ENCODE results near the gene RPL7A. TPM values are rescaled to one million over a fixed set of nuclear protein-coding genes. Genes with fewer than 3 reads are reported as not detected.

RPL7A gene
- total RNA-seq, 4 donors from 2014 or later, result 1,385 to 2,320 (median 1,660) TPM

- no peak for ATAC-seq
- peaks cover 0 to 71% of the 10 kb centered on the region in 2 donors for H3K36me3 ChIP-seq
- H3K9me3 ChIP-seq, result no peaks in the 10 kb centered on the region
- H3K4me1 ChIP-seq, result peaks cover 0 to 14% (median 6%) of the 10 kb centered on the region in 3 donors
- WGBS, 2 donors (ENCODE audit: low coverage in 1 of 2), result 42% methylated on average over 2 of the region's 3 CpGs; no CpG with 5 or more reads in 1 of the 2 donors
- H3K27me3 ChIP-seq, result no peaks in the 10 kb centered on the region
- no peak overlapping the region for H3K4me3 ChIP-seq
- H3K27ac ChIP-seq, result peak overlapping the region in 2 of 4 donors; percentile 31 to 50
- TF ChIP-seq POLR2A (IDR thresholded peaks at IDR 0.05) (no peak), CTCF (IDR thresholded peaks at IDR 0.05) (no peak), EP300 (IDR thresholded peaks at IDR 0.05) (no peak), POLR2AphosphoS5 (IDR thresholded peaks at IDR 0.05) (no peak)
Measured at GRCh38 chr9:133340256-133340655, 7.8 kb upstream of the RPL7A start.

GRCh38 chr9:133340916-133341315 lies 7.1 kb upstream of the RPL7A start:
- H3K4me3 ChIP-seq, result no peak overlapping the region
- TF ChIP-seq CTCF (IDR thresholded peaks at IDR 0.05) (no peak), POLR2A (IDR thresholded peaks at IDR 0.05) (no peak), POLR2AphosphoS5 (IDR thresholded peaks at IDR 0.05) (no peak), EP300 (IDR thresholded peaks at IDR 0.05) (no peak)
- H3K36me3 ChIP-seq, result peaks cover 0 to 78% of the 10 kb centered on the region in 2 donors
- peaks cover 0 to 14% (median 6%) of the 10 kb centered on the region in 3 donors for H3K4me1 ChIP-seq
- H3K9me3 ChIP-seq, result no peaks in the 10 kb centered on the region
- no peak for ATAC-seq
- no peaks in the 10 kb centered on the region for H3K27me3 ChIP-seq
- WGBS, 2 donors (ENCODE audit: low coverage in 1 of 2), result 79% methylated on average over 9 of the region's 13 CpGs; no CpG with 5 or more reads in 1 of the 2 donors
- peak overlapping the region in 3 of 4 donors; percentile 7 to 50 (median 31) for H3K27ac ChIP-seq

- peak overlapping the region in 3 of 4 donors; percentile 4 to 50 (median 31) for H3K27ac ChIP-seq
Measured at GRCh38 chr9:133341369-133342068, 6.5 kb upstream of the RPL7A start.

GRCh38 chr9:133342069-133342406 lies 6.0 kb upstream of the RPL7A start:
- no peaks in the 10 kb centered on the region for H3K9me3 ChIP-seq
- no peak overlapping the region for H3K4me3 ChIP-seq
- no CpG with 5 or more reads among the region's 12 CpGs for WGBS, 2 donors (ENCODE audit: low coverage in 1 of 2)
- ATAC-seq, result no peak
- H3K4me1 ChIP-seq, result peaks cover 0 to 16% (median 10%) of the 10 kb centered on the region in 3 donors
- H3K36me3 ChIP-seq, result peaks cover 0 to 82% of the 10 kb centered on the region in 2 donors
- H3K27ac ChIP-seq, result peak overlapping the region in 2 of 4 donors; percentile 4 to 37
- H3K27me3 ChIP-seq, result no peaks in the 10 kb centered on the region
- TF ChIP-seq EP300 (IDR thresholded peaks at IDR 0.05) (no peak), POLR2A (IDR thresholded peaks at IDR 0.05) (no peak), POLR2AphosphoS5 (IDR thresholded peaks at IDR 0.05) (no peak), CTCF (IDR thresholded peaks at IDR 0.05) (no peak)

More at GRCh38 chr9:133341369-133342068, 6.5 kb upstream of the RPL7A start:
- TF ChIP-seq POLR2AphosphoS5 (IDR thresholded peaks at IDR 0.05) (no peak), POLR2A (IDR thresholded peaks at IDR 0.05) (no peak), EP300 (IDR thresholded peaks at IDR 0.05) (no peak), CTCF (IDR thresholded peaks at IDR 0.05) (no peak)
- Histone ChIP-seq H3K4me1 (peaks cover 0 to 16% (median 10%) of the 10 kb centered on the region in 3 donors), H3K36me3 (peaks cover 0 to 82% of the 10 kb centered on the region in 2 donors), H3K9me3 (no peaks in the 10 kb centered on the region), H3K4me3 (no peak overlapping the region), H3K27me3 (no peaks in the 10 kb centered on the region)
- peak; percentile 75 for ATAC-seq
- 60% methylated on average over 1 of the region's 15 CpGs; no CpG with 5 or more reads in 1 of the 2 donors for WGBS, 2 donors (ENCODE audit: low coverage in 1 of 2)

DNA sequence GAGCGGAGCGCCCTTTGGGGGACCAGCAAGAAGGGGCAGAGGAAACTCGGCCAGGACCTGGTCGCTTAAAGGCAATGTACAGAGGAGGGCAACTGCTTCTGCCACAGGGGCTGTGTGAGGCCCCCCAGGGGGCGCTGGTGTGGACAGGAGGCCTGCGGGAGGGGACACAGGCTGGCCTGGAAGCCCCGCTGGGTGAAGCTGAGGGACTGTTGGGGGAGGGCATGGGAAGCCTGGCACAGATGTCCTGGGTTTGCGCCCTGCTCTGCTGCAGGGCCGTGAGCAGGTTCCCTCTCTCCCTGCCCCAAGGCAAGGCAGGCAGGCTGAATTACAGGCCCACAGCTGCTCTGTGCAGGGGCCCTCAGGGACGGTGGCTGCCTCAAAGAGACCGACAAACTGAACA lies 5.4 kb upstream of the RPL7A start:
- Histone ChIP-seq H3K27me3 (no peaks in the 10 kb centered on the region), H3K4me3 (no peak overlapping the region), H3K4me1 (peaks cover 0 to 20% (median 10%) of the 10 kb centered on the region in 3 donors), H3K36me3 (peaks cover 0 to 82% of the 10 kb centered on the region in 2 donors), H3K9me3 (no peaks in the 10 kb centered on the region), H3K27ac (peak overlapping the region in 1 of 4 donors; percentile 37)
- ATAC-seq, result no peak
- TF ChIP-seq EP300 (IDR thresholded peaks at IDR 0.05) (no peak), POLR2A (IDR thresholded peaks at IDR 0.05) (no peak), POLR2AphosphoS5 (IDR thresholded peaks at IDR 0.05) (no peak), CTCF (IDR thresholded peaks at IDR 0.05) (no peak)
- WGBS, 2 donors (ENCODE audit: low coverage in 1 of 2), result 66% methylated on average over 3 of the region's 11 CpGs; no CpG with 5 or more reads in 1 of the 2 donors
